Fibroblast of lung (primary cell): ENCODE results near the gene SELENOW. TPM values are rescaled to one million over a fixed set of nuclear protein-coding genes. Genes with fewer than 3 reads are reported as not detected.
"Not testable (repeated sequence)": the region's sequence is repeated elsewhere in the genome, so short reads cannot be mapped to it uniquely, and the experiment has no call there.

ENCODE experiments used
- DNase-seq, 2 donors: peaks; one replicate each; pipeline versions ENCODE4 v3.0.0 to v3.0.0-alpha.2; 2010; ENCODE audit warnings: low read depth in 2 of 2
- H2AFZ ChIP-seq: 2 replicates; pipeline ENCODE4 v1.5.1; 2012; ENCODE audit warnings: low read length, control low read depth, inconsistent platforms
- H3K27ac ChIP-seq: 2 replicates; pipeline ENCODE4 v1.5.1; 2011; ENCODE audit warnings: low read length, control low read depth; ENCODE audit not compliant: insufficient read depth
- H3K27me3 ChIP-seq: 2 replicates; pipeline ENCODE4 v1.5.1; 2011; ENCODE audit warnings: mild to moderate bottlenecking, low read length; ENCODE audit not compliant: control insufficient read depth, insufficient read depth
- H3K36me3 ChIP-seq: 2 replicates; pipeline ENCODE4 v1.5.1; 2011; ENCODE audit warnings: low read length; ENCODE audit not compliant: control insufficient read depth, insufficient read depth
- H3K4me1 ChIP-seq: 2 replicates; pipeline ENCODE4 v1.5.1; 2011; ENCODE audit warnings: low read length; ENCODE audit not compliant: control insufficient read depth, insufficient read depth; ENCODE audit errors: extremely low read depth
- H3K4me2 ChIP-seq: 2 replicates; pipeline ENCODE4 v1.5.1; 2011; ENCODE audit warnings: low read length, control low read depth; ENCODE audit not compliant: insufficient read depth; ENCODE audit errors: extremely low read depth
- H3K4me3 ChIP-seq, 4 experiments: fragments of 200-600 bp in 1 of 4; sonication (generic) in 1 of 4; replicated peaks in 1 of 4; 2 replicates each; pipeline ENCODE4 v1.5.1; 2011 to 2016; ENCODE audit warnings: low read length in 4 of 4, low read depth in 3 of 4, mild to moderate bottlenecking in 3 of 4, control low read depth in 2 of 4, inconsistent platforms in 1 of 4, mixed read lengths in 1 of 4; ENCODE audit not compliant: insufficient read depth in 1 of 4; ENCODE audit errors: control extremely low read depth in 1 of 4
- H3K79me2 ChIP-seq: 2 replicates; pipeline ENCODE4 v1.5.1; 2012; ENCODE audit warnings: mild to moderate bottlenecking, low read length, inconsistent platforms; ENCODE audit not compliant: control insufficient read depth, insufficient read depth
- H3K9ac ChIP-seq: 2 replicates; pipeline ENCODE4 v1.5.1; 2011; ENCODE audit warnings: mild to moderate bottlenecking, low read length, control low read depth; ENCODE audit not compliant: insufficient read depth
- H3K9me3 ChIP-seq: 2 replicates; pipeline ENCODE4 v1.5.1; 2012; ENCODE audit warnings: low read depth, low read length; ENCODE audit not compliant: control insufficient read depth, insufficient read depth
- H4K20me1 ChIP-seq: 2 replicates; pipeline ENCODE4 v1.5.1; 2011; ENCODE audit warnings: low read length; ENCODE audit not compliant: control insufficient read depth, insufficient read depth; ENCODE audit errors: extremely low read depth
- CTCF ChIP-seq, 2 donors: IDR thresholded peaks in 1 of 2; conservative IDR thresholded peaks in 1 of 2; 1 replicate in 1 of 2; 2 replicates in 1 of 2; pipeline ENCODE4 v1.5.1; 2011 to 2012; ENCODE audit warnings: low read length in 2 of 2, control low read depth in 1 of 2, inconsistent platforms in 1 of 2, low read depth in 1 of 2, mild to moderate bottlenecking in 1 of 2
- EZH2 ChIP-seq: IDR thresholded peaks from 2 replicates; pipeline ENCODE4 v1.5.1; 2012; ENCODE audit warnings: low read length, control low read depth, mild to moderate bottlenecking; ENCODE audit errors: missing control alignments
- polyA plus RNA-seq, 2 donors: library from polyadenylated mRNA; depleted of rRNA in 1 of 2; stranded (reverse) in 1 of 2; unstranded in 1 of 2; fragments of >200 nt; gene quantifications; 2 replicates each; pipeline ENCODE4 v1.2.1, GENCODE V29; 2011 to 2012; ENCODE audit warnings: missing spikeins in 1 of 2
- total RNA-seq: library from RNA; depleted of rRNA; stranded (reverse); fragments of >200 nt; gene quantifications from 2 replicates; pipeline ENCODE4 v1.2.1, GENCODE V29; 2014

SELENOW gene
- total and polyA plus RNA-seq, 2 donors (not counting 1 experiment from before 2014, with no cell fraction given), result 155 to 250 TPM

- Histone ChIP-seq H3K4me1 (no peaks in the 10 kb centered on the region), H3K79me2 (no peaks in the 10 kb centered on the region), H3K27me3 (no peaks in the 10 kb centered on the region), H3K9me3 (no peaks in the 10 kb centered on the region), H3K4me3 (no peak overlapping the region), H3K36me3 (no peaks in the 10 kb centered on the region), H3K9ac (no peak overlapping the region), H4K20me1 (no peaks in the 10 kb centered on the region), H3K27ac (no peak overlapping the region), H2AFZ (no peak overlapping the region), H3K4me2 (no peak overlapping the region)
- TF ChIP-seq EZH2 (no peak), CTCF (conservative IDR thresholded peaks at IDR 0.05 in 1 of 2, IDR thresholded peaks at IDR 0.05 in 1 of 2; ENCODE audit: low read depth in 1 of 2, low read length in 2 of 2) (no peak)
- DNase-seq, result no peak
These were observed 24.1 kb downstream of the SELENOW start for GRCh38 chr19:47802521-47803043.

- H3K4me1 ChIP-seq, H3K27ac ChIP-seq, H3K36me3 ChIP-seq, H3K27me3 ChIP-seq, H3K9ac ChIP-seq, H3K9me3 ChIP-seq, DNase-seq, H3K4me3 ChIP-seq, H3K4me2 ChIP-seq, H3K79me2 ChIP-seq, H2AFZ ChIP-seq, H4K20me1 ChIP-seq: not testable (repeated sequence)
These were observed 24.6 kb downstream of the SELENOW start for GRCh38 chr19:47803148-47803547.

- H2AFZ ChIP-seq, H3K79me2 ChIP-seq, DNase-seq, H3K9me3 ChIP-seq, H4K20me1 ChIP-seq, H3K4me2 ChIP-seq, H3K4me3 ChIP-seq, H3K9ac ChIP-seq, H3K27ac ChIP-seq, H3K4me1 ChIP-seq, H3K36me3 ChIP-seq, H3K27me3 ChIP-seq: not testable (repeated sequence)
These were observed 25.2 kb downstream of the SELENOW start for GRCh38 chr19:47803671-47804070.

- not testable (repeated sequence) for H3K27me3 ChIP-seq, H3K4me3 ChIP-seq, H4K20me1 ChIP-seq, H3K79me2 ChIP-seq, H3K27ac ChIP-seq, H3K9me3 ChIP-seq, H3K4me1 ChIP-seq, H3K36me3 ChIP-seq, H2AFZ ChIP-seq, H3K9ac ChIP-seq, DNase-seq, H3K4me2 ChIP-seq
These were observed 25.9 kb downstream of the SELENOW start, which contains the start of gene TPRX1 for GRCh38 chr19:47804451-47804850. Gene TPRX1, minus strand, starts transcription at chr19:47804551. Its CDS starts 12 bp downstream, at chr19:47804539.
